Fibroblast of lung (primary cell): Measurements from ENCODE around the gene LENG9. TPM values are rescaled to one million over a fixed set of nuclear protein-coding genes. Genes with fewer than 3 reads are reported as not detected.

Experiments
- DNase-seq, 2 donors: peaks; one replicate each; pipeline versions ENCODE4 v3.0.0 to v3.0.0-alpha.2; 2010; ENCODE audit warnings: low read depth in 2 of 2
- H2AFZ ChIP-seq: 2 replicates; pipeline ENCODE4 v1.5.1; 2012; ENCODE audit warnings: low read length, control low read depth, inconsistent platforms
- H3K27ac ChIP-seq: 2 replicates; pipeline ENCODE4 v1.5.1; 2011; ENCODE audit warnings: low read length, control low read depth; ENCODE audit not compliant: insufficient read depth
- H3K27me3 ChIP-seq: 2 replicates; pipeline ENCODE4 v1.5.1; 2011; ENCODE audit warnings: mild to moderate bottlenecking, low read length; ENCODE audit not compliant: control insufficient read depth, insufficient read depth
- H3K36me3 ChIP-seq: 2 replicates; pipeline ENCODE4 v1.5.1; 2011; ENCODE audit warnings: low read length; ENCODE audit not compliant: control insufficient read depth, insufficient read depth
- H3K4me1 ChIP-seq: 2 replicates; pipeline ENCODE4 v1.5.1; 2011; ENCODE audit warnings: low read length; ENCODE audit not compliant: control insufficient read depth, insufficient read depth; ENCODE audit errors: extremely low read depth
- H3K4me2 ChIP-seq: 2 replicates; pipeline ENCODE4 v1.5.1; 2011; ENCODE audit warnings: low read length, control low read depth; ENCODE audit not compliant: insufficient read depth; ENCODE audit errors: extremely low read depth
- H3K4me3 ChIP-seq, 4 experiments: fragments of 200-600 bp in 1 of 4; sonication (generic) in 1 of 4; replicated peaks in 1 of 4; 2 replicates each; pipeline ENCODE4 v1.5.1; 2011 to 2016; ENCODE audit warnings: low read length in 4 of 4, low read depth in 3 of 4, mild to moderate bottlenecking in 3 of 4, control low read depth in 2 of 4, inconsistent platforms in 1 of 4, mixed read lengths in 1 of 4; ENCODE audit not compliant: insufficient read depth in 1 of 4; ENCODE audit errors: control extremely low read depth in 1 of 4
- H3K79me2 ChIP-seq: 2 replicates; pipeline ENCODE4 v1.5.1; 2012; ENCODE audit warnings: mild to moderate bottlenecking, low read length, inconsistent platforms; ENCODE audit not compliant: control insufficient read depth, insufficient read depth
- H3K9ac ChIP-seq: 2 replicates; pipeline ENCODE4 v1.5.1; 2011; ENCODE audit warnings: mild to moderate bottlenecking, low read length, control low read depth; ENCODE audit not compliant: insufficient read depth
- H3K9me3 ChIP-seq: 2 replicates; pipeline ENCODE4 v1.5.1; 2012; ENCODE audit warnings: low read depth, low read length; ENCODE audit not compliant: control insufficient read depth, insufficient read depth
- H4K20me1 ChIP-seq: 2 replicates; pipeline ENCODE4 v1.5.1; 2011; ENCODE audit warnings: low read length; ENCODE audit not compliant: control insufficient read depth, insufficient read depth; ENCODE audit errors: extremely low read depth
- EZH2 ChIP-seq: IDR thresholded peaks from 2 replicates; pipeline ENCODE4 v1.5.1; 2012; ENCODE audit warnings: low read length, control low read depth, mild to moderate bottlenecking; ENCODE audit errors: missing control alignments
- polyA plus RNA-seq, 2 donors: library from polyadenylated mRNA; depleted of rRNA in 1 of 2; stranded (reverse) in 1 of 2; unstranded in 1 of 2; fragments of >200 nt; gene quantifications; 2 replicates each; pipeline ENCODE4 v1.2.1, GENCODE V29; 2011 to 2012; ENCODE audit warnings: missing spikeins in 1 of 2
- total RNA-seq: library from RNA; depleted of rRNA; stranded (reverse); fragments of >200 nt; gene quantifications from 2 replicates; pipeline ENCODE4 v1.2.1, GENCODE V29; 2014
- TF ChIP-seq, protein P1 (sequence below), 2 donors: IDR thresholded peaks in 1 of 2; conservative IDR thresholded peaks in 1 of 2; 1 replicate in 1 of 2; 2 replicates in 1 of 2; pipeline ENCODE4 v1.5.1; 2011 to 2012; ENCODE audit warnings: low read length in 2 of 2, control low read depth in 1 of 2, inconsistent platforms in 1 of 2, low read depth in 1 of 2, mild to moderate bottlenecking in 1 of 2

The LENG9 gene
- total and polyA plus RNA-seq, 2 donors (not counting 1 experiment from before 2014, with no cell fraction given) = 0.84 to 16.7 TPM

DNA sequence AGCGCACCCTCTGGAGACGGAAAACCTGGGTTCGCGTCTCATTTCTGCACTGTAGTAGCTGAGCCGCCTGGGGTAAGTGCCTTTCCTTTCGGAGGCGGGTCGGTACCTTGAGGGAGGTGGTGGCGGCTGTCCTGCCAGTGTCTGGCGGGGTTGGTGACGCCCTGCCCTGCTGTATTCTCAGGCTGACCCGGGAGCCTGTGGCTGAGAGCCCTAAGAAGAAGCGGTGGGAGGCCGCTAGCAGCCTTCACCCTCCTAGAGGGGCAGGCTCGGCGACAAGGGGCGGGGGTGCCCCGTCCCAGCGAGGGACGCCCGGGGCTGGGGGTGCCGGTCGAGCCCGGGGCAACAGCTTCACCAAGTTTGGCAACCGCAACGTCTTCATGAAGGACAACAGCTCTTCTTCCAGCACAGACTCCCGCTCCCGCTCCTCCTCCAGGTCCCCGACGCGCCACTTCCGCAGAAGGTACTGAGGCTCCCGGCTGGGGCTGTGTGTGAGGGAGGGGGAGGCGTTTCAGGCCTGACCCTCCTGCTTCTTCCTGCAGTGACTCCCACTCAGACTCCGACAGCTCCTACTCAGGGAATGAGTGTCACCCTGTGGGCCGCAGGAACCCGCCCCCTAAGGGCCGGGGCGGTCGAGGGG is 7.7 kb downstream of the LENG9 start:
- no peak for DNase-seq
- Histone ChIP-seq H2AFZ (no peak overlapping the region), H4K20me1 (no peaks in the 10 kb centered on the region), H3K36me3 (peaks cover 68% of the 10 kb centered on the region), H3K4me3 (no peak overlapping the region), H3K9ac (no peak overlapping the region), H3K4me2 (no peak overlapping the region), H3K27me3 (no peaks in the 10 kb centered on the region), H3K79me2 (peaks cover 72% of the 10 kb centered on the region), H3K27ac (no peak overlapping the region), H3K9me3 (no peaks in the 10 kb centered on the region), H3K4me1 (peaks cover under 1% of the 10 kb centered on the region)
- TF ChIP-seq, protein P1, sequence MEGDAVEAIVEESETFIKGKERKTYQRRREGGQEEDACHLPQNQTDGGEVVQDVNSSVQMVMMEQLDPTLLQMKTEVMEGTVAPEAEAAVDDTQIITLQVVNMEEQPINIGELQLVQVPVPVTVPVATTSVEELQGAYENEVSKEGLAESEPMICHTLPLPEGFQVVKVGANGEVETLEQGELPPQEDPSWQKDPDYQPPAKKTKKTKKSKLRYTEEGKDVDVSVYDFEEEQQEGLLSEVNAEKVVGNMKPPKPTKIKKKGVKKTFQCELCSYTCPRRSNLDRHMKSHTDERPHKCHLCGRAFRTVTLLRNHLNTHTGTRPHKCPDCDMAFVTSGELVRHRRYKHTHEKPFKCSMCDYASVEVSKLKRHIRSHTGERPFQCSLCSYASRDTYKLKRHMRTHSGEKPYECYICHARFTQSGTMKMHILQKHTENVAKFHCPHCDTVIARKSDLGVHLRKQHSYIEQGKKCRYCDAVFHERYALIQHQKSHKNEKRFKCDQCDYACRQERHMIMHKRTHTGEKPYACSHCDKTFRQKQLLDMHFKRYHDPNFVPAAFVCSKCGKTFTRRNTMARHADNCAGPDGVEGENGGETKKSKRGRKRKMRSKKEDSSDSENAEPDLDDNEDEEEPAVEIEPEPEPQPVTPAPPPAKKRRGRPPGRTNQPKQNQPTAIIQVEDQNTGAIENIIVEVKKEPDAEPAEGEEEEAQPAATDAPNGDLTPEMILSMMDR (conservative IDR thresholded peaks at IDR 0.05 in 1 of 2, IDR thresholded peaks at IDR 0.05 in 1 of 2; ENCODE audit: low read depth in 1 of 2, low read length in 2 of 2) = no peak
- no peak for TF ChIP-seq EZH2

DNA sequence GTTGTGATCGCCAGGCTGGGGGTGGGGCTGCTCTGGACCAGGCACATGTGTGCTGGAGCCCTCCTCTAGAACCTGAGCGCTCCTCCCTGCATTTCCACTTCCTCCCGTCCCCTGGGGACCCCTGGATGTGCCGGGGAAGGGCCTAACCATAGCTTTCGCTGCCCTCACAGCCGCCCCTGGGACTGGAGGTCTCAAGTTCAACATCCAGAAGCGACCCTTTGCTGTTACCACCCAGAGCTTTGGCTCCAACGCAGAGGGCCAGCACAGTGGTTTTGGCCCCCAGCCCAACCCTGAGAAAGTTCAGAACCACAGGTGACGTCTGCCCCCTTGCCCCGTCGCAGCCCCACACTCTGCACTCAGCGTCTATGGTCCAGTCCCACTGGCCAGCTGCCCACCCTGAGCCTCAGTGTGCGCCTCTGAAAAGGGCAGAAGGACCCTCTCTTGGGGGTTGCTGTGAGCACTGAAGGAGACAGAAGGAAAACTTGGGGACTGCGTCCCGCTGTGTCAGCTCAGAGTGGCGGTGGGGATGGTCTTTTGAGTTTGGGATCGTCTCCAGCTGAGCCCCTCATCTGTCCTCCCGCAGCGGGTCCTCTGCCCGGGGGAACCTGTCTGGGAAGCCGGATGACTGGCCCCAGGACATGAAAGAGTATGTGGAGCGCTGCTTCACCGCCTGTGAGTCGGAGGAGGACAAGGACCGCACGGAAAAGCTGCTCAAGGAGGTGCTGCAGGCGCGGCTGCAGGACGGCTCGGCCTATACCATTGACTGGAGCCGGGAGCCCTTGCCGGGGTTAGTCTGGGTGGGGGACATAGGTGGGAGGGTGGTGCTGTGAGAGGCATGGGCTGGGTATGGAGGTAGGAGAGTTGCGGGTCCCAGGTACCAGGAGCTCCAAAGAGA is 8.6 kb downstream of the LENG9 start:
- DNase-seq = no peak
- H4K20me1 ChIP-seq = no peaks in the 10 kb centered on the region

More for the DNA sequence above, 8.6 kb downstream of the LENG9 start:
- no peak overlapping the region for H2AFZ ChIP-seq
- H3K27me3 ChIP-seq = no peaks in the 10 kb centered on the region
- no peak overlapping the region for H3K4me2 ChIP-seq
- no peak for TF ChIP-seq EZH2
- TF ChIP-seq, protein P1 (conservative IDR thresholded peaks at IDR 0.05 in 1 of 2, IDR thresholded peaks at IDR 0.05 in 1 of 2; ENCODE audit: low read depth in 1 of 2, low read length in 2 of 2) = no peak
- peaks cover 65% of the 10 kb centered on the region for H3K36me3 ChIP-seq
- no peaks in the 10 kb centered on the region for H3K9me3 ChIP-seq
- H3K9ac ChIP-seq = no peak overlapping the region
- peaks cover 7% of the 10 kb centered on the region for H3K4me1 ChIP-seq
- H3K79me2 ChIP-seq = peaks cover 78% of the 10 kb centered on the region
- H3K4me3 ChIP-seq = no peak overlapping the region
- no peak overlapping the region for H3K27ac ChIP-seq
